GM18868 (cell line): ENCODE results near the gene GRAMD4.

Experiments
- ATAC-seq: cut with Tn5 transposase; IDR thresholded peaks from one replicate; pipeline ENCODE4 v1.9.1; 2021; ENCODE audit warnings: mild to moderate bottlenecking, moderate library complexity; ENCODE audit not compliant: unreplicated experiment

Gene GRAMD4

GRCh38 chr22:46666577-46667244 lies 46.5 kb downstream of the GRAMD4 start:
- ATAC-seq: no peak

DNA sequence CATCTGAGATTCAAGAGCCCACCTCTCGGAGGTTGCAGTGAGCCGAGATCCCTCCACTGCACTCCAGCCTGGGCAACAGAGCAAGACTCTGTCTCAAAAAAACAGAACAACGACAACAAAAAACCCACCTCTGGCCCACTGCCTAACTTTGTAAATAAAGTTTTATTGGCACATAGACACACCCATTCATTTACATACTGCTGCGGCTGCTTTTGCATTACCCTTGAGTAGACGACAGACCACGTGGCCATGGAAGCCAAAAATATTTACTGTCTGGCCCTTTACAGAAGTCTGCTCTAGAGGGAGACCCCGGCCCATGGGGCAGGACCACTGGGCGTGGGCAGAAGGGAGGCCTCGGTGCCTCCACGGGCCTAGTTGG lies 47.0 kb downstream of the GRAMD4 start:
- ATAC-seq: no peak

- no peak for ATAC-seq
Measured at GRCh38 chr22:46668116-46668515, 47.9 kb downstream of the GRAMD4 start.

DNA sequence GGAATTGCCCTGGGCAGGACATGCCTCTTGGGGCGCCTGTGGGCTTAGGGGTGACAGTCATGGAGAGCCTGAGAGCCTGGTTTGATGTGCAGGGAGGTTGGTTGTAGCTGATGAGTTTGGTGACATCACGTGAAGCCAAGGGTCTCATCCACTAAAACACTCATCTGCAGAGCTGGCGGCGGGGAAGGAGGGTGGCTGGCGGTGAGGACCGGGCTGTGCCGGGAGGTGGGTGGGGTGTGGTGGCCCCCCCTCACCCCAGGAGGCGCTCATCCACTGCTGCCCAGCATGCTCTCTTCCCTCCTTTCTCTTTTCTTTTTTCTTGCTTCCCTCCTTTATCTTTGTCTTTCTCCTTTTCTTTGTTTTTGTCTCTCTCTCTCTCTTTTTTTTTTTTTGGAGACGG lies 49.0 kb downstream of the GRAMD4 start:
- ATAC-seq: no peak

DNA sequence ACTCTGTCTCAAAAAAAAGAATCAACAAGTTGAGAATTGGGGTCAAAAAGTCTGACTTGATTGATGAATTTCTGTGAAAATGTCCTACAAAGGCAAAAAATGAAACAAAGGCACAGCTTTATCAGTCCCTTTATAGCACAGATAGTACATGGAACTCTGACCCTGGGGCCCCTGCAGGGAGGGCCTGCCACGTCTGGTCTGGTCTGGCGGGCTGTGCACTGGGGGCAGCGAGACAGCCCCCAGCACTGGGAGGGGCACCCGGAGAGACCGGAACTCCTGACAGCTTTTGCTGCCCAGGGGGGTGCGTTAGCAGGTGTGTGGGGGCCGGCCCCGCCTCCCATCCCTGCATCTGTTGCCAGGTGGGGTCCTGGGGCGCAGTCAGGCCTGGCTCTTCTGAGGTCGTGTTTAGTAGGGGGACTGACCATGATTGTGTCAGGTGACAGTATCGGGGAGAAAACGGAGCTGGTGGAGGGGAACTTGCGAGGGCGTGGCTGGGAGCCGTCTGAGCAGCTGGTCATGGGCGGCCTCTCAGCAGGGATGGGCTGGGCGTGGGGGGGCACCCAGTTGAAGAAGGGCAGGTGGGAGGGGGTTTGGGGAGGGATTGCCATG lies 51.7 kb downstream of the GRAMD4 start:
- no peak for ATAC-seq

GRCh38 chr22:46672731-46673130 lies 52.5 kb downstream of the GRAMD4 start:
- no peak for ATAC-seq

- ATAC-seq: no peak
Measured at GRCh38 chr22:46673205-46673604, 53.0 kb downstream of the GRAMD4 start.

- no peak for ATAC-seq
Measured at GRCh38 chr22:46673662-46674236, 53.6 kb downstream of the GRAMD4 start.

GRCh38 chr22:46674367-46674781 lies 54.2 kb downstream of the GRAMD4 start:
- ATAC-seq: peak; percentile 54

- ATAC-seq: no peak
Measured at GRCh38 chr22:46674906-46675305, 54.7 kb downstream of the GRAMD4 start.

DNA sequence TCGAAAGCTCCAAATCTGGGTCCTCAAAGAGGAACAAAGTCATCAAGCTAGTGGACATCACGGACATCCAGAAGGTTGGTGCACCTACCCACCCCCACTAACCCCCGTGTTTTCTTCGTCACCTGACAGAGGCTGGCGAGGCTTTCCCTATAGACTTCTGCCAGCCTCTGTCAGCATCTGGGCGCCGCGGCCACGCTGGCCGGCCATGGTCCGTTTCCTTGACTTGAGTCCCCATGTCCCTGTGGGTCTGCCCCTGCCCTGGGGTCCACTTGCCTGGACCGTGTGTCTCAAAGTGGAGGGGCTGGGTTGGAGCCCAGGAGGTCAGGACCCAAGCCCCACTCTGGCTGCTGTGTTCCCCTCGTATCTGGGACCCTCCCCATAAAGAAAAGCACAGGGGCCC lies 55.3 kb downstream of the GRAMD4 start:
- ATAC-seq: no peak

GRCh38 chr22:46675938-46676337 lies 55.8 kb downstream of the GRAMD4 start:
- ATAC-seq: no peak

- no peak for ATAC-seq
Measured at GRCh38 chr22:46676479-46676878, 56.3 kb downstream of the GRAMD4 start.

DNA sequence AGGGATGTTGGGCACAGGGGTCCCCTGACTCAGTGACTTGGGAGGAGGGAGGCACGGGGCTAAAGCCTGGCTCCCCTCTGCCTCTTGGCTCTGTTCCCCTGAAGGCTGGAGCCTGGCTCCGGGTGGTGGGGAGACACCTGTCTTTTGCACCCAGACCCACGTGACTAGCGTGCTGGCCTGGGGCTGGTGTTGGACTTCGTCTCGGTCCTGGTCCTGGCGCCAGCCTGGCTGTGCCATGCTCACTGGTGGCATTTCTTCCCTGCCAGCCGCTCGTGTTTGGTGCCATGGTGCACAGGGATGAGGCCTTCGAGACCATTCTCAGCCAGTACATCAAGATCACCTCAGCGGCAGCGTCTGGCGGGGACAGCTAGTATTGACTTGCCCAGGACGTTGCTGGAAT lies 56.7 kb downstream of the GRAMD4 start:
- no peak for ATAC-seq

GRCh38 chr22:46677323-46678002 lies 57.3 kb downstream of the GRAMD4 start:
- no peak for ATAC-seq

GRCh38 chr22:46678003-46678657 lies 57.9 kb downstream of the GRAMD4 start:
- ATAC-seq: no peak

GRCh38 chr22:46678785-46679700 lies 58.9 kb downstream of the GRAMD4 start:
- ATAC-seq: no peak

DNA sequence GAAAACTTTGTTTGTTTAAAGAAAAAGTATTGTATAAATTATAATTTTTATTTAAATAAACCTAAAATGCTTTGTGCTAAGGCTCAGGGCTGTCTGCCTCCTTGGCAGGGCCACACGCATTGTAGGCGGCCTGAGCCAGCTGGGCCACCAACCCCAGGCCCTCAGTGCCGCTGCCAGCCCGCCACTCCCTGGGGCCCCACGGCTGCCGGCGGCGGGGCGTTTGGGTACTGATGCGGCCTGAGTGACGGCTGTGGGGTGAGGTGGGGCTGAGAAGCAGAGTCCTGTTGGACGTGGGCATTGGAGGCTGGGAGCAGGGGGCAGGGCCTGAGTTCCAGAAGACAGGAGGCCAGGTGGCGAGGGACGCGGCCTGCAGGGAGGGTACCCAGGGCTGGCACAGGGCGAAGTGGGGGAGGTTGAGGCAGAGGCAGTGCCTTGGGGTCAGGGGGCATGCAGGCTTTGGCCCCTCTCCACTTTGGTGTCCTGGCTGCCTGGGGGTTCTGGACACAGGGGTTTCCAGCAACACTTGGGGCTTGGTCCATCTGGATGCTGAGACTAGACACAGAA lies 59.6 kb downstream of the GRAMD4 start:
- ATAC-seq: no peak

DNA sequence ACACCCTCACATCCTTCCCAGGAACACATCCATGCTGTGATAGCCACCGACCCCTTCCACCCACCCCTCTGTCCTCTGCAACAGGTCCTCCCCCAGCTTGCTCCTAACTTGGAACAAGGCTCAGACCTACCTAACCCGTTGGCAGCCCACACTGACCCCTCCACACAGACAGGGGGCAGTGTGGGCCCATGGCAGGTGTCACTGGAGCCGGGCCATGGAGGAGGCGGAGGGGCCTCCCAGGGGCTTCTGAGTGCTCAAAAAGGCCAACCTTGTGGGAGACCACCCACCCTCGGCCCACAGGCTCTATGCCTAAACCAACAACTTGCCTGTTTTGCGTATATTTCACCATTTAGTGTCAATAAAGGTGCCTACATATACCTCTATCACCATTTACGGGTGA lies 60.8 kb downstream of the GRAMD4 start:
- ATAC-seq: no peak
